HEK293 (cell line): ENCODE measurements around the gene CDX2.

Source experiments
- CTCF ChIA-PET: fragments of 350-600 bp; formaldehyde crosslinking; extraction: SDS; loops from one replicate; lab custom pipeline; 2021; ENCODE audit warnings: antibody characterized with exemption; lab: Yijun Ruan, JAX
- POLR2A ChIA-PET: fragments of 300-600 bp; formaldehyde crosslinking; extraction: SDS; loops from one replicate; lab custom pipeline; 2020; ENCODE audit warnings: antibody characterized with exemption, inconsistent platforms; lab: Yijun Ruan, JAX
- H3K27ac ChIP-seq: fragments of 200-500 bp; sonication (Bioruptor generic); 2 replicates; pipeline ENCODE4 v1.5.1; 2014; ENCODE audit warnings: low read depth, low read length, control low read depth, inconsistent platforms; ENCODE audit errors: extremely low read depth
- H3K36me3 ChIP-seq, 2 experiments: fragments of 200-500 bp in 1 of 2; sonication (Bioruptor generic) in 1 of 2; 1 replicate in 1 of 2; 2 replicates in 1 of 2; pipeline ENCODE4 v1.5.1; 2014 to 2017; ENCODE audit warnings: inconsistent platforms in 2 of 2, low read length in 2 of 2; ENCODE audit not compliant: control insufficient read depth in 2 of 2, insufficient read depth in 1 of 2
- H3K4me1 ChIP-seq: fragments of 200-500 bp; sonication (Bioruptor generic); 2 replicates; pipeline ENCODE4 v1.5.1; 2014; ENCODE audit warnings: mild to moderate bottlenecking, low read length, inconsistent platforms; ENCODE audit not compliant: control insufficient read depth, insufficient read depth
- H3K4me3 ChIP-seq: 2 replicates; pipeline ENCODE4 v1.5.1; 2011; ENCODE audit warnings: low read depth, mild to moderate bottlenecking, control low read depth, low read length, moderate library complexity
- H3K9me3 ChIP-seq: fragments of 200-500 bp; sonication (Bioruptor generic); 2 replicates; pipeline ENCODE4 v1.5.1; 2014; ENCODE audit warnings: low read depth, low read length, inconsistent platforms; ENCODE audit not compliant: control insufficient read depth, insufficient read depth
- GLI2 ChIP-seq: fragments of 450-650 bp; formaldehyde crosslinking; IDR thresholded peaks from 2 replicates; pipeline ENCODE4; 2017; ENCODE audit warnings: missing biosample characterization, missing genetic modification characterization, low read depth, borderline replicate concordance
- IKZF3 ChIP-seq: fragments of 450-650 bp; IDR thresholded peaks from 2 replicates; pipeline ENCODE4 v1.5.0; 2018; ENCODE audit warnings: missing biosample characterization, mild to moderate bottlenecking, missing genetic modification characterization, moderate library complexity
- KLF10 ChIP-seq: fragments of 450-650 bp; IDR thresholded peaks from 2 replicates; pipeline ENCODE4 v1.5.1; 2018; ENCODE audit warnings: missing biosample characterization, mild to moderate bottlenecking, missing genetic modification characterization
- SP3 ChIP-seq: fragments of 450-650 bp; formaldehyde crosslinking; IDR thresholded peaks from 2 replicates; pipeline ENCODE4 v1.5.1; 2016; ENCODE audit warnings: missing biosample characterization, missing genetic modification characterization
- TRIM28 ChIP-seq: IDR thresholded peaks from 2 replicates; pipeline ENCODE4 v1.6.1; 2011; ENCODE audit warnings: low read length, control low read depth, borderline replicate concordance
- ZFP41 ChIP-seq: fragments of 450-650 bp; formaldehyde crosslinking; IDR thresholded peaks from 2 replicates; pipeline ENCODE4 v1.5.1; 2016; ENCODE audit warnings: missing biosample characterization, missing genetic modification characterization, borderline replicate concordance
- ZFP69B ChIP-seq: fragments of 450-650 bp; formaldehyde crosslinking; IDR thresholded peaks from 2 replicates; pipeline ENCODE4 v1.5.1; 2016; ENCODE audit warnings: missing biosample characterization, missing genetic modification characterization
- ZNF624 ChIP-seq: fragments of 450-650 bp; formaldehyde crosslinking; IDR thresholded peaks from 2 replicates; pipeline ENCODE4 v1.5.1; 2017; ENCODE audit warnings: missing biosample characterization, missing genetic modification characterization
- ZNF654 ChIP-seq: fragments of 450-650 bp; formaldehyde crosslinking; IDR thresholded peaks from 2 replicates; pipeline ENCODE4 v1.5.1; 2016; ENCODE audit warnings: low read depth, missing biosample characterization, missing genetic modification characterization
- ZNF707 ChIP-seq: fragments of 450-650 bp; formaldehyde crosslinking; IDR thresholded peaks from 2 replicates; pipeline ENCODE4 v1.5.1; 2016; ENCODE audit warnings: missing biosample characterization, missing genetic modification characterization
- ZSCAN23 ChIP-seq: fragments of 450-650 bp; formaldehyde crosslinking; IDR thresholded peaks from 2 replicates; pipeline ENCODE4 v1.5.1; 2016; ENCODE audit warnings: missing biosample characterization, missing genetic modification characterization
- ZSCAN30 ChIP-seq: fragments of 450-650 bp; IDR thresholded peaks from 2 replicates; pipeline ENCODE4 v1.5.1; 2018; ENCODE audit warnings: missing biosample characterization, mild to moderate bottlenecking, missing genetic modification characterization, moderate library complexity
- TF ChIP-seq, protein P1 (sequence below): fragments of 450-650 bp; formaldehyde crosslinking; IDR thresholded peaks from 2 replicates; pipeline ENCODE4 v1.5.1; 2016; ENCODE audit warnings: missing biosample characterization, missing genetic modification characterization

The CDX2 gene

DNA sequence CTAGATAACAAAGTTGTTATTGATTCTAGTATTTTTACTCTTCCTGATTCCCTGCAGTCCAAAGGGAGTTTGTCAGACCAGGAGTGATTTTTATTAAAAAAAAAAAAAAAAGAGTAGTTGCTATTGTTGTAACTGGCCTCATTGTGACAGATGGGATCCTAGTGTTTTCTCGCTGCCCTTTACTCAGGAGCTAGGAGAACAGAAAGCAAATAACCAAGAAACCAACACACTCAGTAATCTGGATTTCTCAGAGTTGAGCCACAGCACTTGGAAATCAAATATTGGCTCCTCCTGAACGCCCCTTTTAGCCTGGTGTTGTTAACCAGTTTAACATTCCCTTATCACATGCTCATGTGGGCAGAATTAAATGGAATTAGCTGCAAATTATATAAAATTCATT, 57.6 kb downstream of the CDX2 start:
- Histone ChIP-seq H3K4me3 (no peak overlapping the region), H3K4me1 (no peaks in the 10 kb centered on the region), H3K27ac (no peak overlapping the region), H3K36me3 (no peaks in the 10 kb centered on the region), H3K9me3 (no peaks in the 10 kb centered on the region)
- TF ChIP-seq ZNF624 (no peak), IKZF3 (no peak), ZFP69B (tag by site-specific recombination) (no peak), ZFP41 (tag by site-specific recombination) (no peak), ZNF707 (no peak), SP3 (no peak), TRIM28 (no peak), ZSCAN30 (tag by site-specific recombination) (no peak), KLF10 (tag by site-specific recombination) (no peak), ZNF654 (tag by site-specific recombination) (no peak), GLI2 (tag by site-specific recombination) (no peak), ZSCAN23 (tag by site-specific recombination) (no peak)
- TF ChIP-seq, protein P1, sequence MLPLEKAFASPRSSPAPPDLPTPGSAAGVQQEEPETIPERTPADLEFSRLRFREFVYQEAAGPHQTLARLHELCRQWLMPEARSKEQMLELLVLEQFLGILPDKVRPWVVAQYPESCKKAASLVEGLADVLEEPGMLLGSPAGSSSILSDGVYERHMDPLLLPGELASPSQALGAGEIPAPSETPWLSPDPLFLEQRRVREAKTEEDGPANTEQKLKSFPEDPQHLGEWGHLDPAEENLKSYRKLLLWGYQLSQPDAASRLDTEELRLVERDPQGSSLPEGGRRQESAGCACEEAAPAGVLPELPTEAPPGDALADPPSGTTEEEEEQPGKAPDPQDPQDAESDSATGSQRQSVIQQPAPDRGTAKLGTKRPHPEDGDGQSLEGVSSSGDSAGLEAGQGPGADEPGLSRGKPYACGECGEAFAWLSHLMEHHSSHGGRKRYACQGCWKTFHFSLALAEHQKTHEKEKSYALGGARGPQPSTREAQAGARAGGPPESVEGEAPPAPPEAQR = no peak
- ChIA-PET POLR2A (no interaction called here), CTCF (interaction anchor here (0.6 to 0.7 kb wide), 3 partner anchors 26 to 779 kb away, joined by 3 to 4 read pairs (median 3); no protein-coding TSS in a partner anchor)
